ENCODE data around the gene PRKCA.

Gene PRKCA

DNA sequence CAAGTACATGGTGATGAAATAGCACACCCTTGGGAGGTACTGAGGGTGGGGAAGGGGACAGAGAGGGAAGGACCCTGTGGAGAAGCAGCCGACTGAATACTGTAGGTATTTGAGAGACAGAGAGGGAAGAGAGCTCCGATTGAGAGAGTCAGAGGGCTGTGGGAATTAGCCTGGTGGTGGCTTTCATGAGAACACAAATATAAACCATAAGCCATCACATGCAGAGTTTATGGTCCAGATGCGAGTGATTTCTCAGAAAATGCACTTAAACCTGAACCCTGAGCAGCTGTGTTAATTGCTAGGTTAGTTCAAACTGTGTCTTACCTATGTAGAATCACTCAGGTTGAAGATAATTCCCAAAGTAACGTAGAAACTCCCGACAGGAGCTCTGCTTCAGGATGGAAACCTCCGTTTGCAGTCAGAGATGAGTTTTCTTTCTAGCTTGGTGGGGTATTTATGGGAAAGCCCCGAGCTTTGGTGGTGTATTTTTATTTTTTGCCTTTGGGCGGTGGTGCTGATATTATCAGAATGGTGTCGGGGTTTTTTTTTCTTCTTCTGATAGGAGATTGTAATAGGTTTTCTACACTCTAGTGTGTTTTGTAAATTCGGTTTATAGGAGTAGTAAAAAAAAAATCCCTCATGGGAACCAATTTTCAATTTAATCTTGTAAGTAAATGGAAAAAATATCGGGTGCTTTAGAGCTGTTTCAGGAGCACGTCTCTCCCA is 347.6 kb downstream of the PRKCA start:
- no peak for ATAC-seq
- TF ChIP-seq, protein P1, sequence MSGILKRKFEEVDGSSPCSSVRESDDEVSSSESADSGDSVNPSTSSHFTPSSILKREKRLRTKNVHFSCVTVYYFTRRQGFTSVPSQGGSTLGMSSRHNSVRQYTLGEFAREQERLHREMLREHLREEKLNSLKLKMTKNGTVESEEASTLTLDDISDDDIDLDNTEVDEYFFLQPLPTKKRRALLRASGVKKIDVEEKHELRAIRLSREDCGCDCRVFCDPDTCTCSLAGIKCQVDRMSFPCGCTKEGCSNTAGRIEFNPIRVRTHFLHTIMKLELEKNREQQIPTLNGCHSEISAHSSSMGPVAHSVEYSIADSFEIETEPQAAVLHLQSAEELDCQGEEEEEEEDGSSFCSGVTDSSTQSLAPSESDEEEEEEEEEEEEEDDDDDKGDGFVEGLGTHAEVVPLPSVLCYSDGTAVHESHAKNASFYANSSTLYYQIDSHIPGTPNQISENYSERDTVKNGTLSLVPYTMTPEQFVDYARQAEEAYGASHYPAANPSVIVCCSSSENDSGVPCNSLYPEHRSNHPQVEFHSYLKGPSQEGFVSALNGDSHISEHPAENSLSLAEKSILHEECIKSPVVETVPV (CRISPR knock-in tag; IDR thresholded peaks at IDR 0.05) = no peak
- TF ChIP-seq ZNF8 (CRISPR knock-in tag; IDR thresholded peaks at IDR 0.05) = no peak
- no peak for TF ChIP-seq BACH2 (CRISPR knock-in tag; IDR thresholded peaks at IDR 0.05; ENCODE audit: borderline replicate concordance)

DNA sequence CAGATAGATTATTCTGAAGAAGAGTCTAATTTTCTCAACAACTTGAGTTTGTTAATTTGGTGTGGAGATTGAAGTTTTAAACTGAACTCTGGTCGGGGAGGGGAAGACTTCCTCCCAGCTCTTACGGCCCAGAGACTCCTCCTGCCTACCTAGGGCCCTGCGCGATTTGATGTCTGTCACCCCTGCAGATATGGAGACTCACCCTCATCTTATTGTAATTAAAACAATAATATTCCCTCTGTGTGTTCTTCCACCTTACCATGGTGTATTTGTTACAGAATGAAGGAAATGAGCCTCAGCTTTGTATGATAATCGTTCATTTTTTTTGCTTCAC is 348.1 kb downstream of the PRKCA start:
- ATAC-seq = no peak
- TF ChIP-seq ZFP3 (CRISPR knock-in tag; IDR thresholded peaks at IDR 0.05) (no peak), PPARA (CRISPR knock-in tag; IDR thresholded peaks at IDR 0.05; ENCODE audit: borderline replicate concordance) (no peak)
- TF ChIP-seq, protein P2, sequence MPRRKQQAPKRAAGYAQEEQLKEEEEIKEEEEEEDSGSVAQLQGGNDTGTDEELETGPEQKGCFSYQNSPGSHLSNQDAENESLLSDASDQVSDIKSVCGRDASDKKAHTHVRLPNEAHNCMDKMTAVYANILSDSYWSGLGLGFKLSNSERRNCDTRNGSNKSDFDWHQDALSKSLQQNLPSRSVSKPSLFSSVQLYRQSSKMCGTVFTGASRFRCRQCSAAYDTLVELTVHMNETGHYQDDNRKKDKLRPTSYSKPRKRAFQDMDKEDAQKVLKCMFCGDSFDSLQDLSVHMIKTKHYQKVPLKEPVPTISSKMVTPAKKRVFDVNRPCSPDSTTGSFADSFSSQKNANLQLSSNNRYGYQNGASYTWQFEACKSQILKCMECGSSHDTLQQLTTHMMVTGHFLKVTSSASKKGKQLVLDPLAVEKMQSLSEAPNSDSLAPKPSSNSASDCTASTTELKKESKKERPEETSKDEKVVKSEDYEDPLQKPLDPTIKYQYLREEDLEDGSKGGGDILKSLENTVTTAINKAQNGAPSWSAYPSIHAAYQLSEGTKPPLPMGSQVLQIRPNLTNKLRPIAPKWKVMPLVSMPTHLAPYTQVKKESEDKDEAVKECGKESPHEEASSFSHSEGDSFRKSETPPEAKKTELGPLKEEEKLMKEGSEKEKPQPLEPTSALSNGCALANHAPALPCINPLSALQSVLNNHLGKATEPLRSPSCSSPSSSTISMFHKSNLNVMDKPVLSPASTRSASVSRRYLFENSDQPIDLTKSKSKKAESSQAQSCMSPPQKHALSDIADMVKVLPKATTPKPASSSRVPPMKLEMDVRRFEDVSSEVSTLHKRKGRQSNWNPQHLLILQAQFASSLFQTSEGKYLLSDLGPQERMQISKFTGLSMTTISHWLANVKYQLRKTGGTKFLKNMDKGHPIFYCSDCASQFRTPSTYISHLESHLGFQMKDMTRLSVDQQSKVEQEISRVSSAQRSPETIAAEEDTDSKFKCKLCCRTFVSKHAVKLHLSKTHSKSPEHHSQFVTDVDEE (CRISPR knock-in tag; IDR thresholded peaks at IDR 0.05) = no peak
- TF ChIP-seq, protein P3, sequence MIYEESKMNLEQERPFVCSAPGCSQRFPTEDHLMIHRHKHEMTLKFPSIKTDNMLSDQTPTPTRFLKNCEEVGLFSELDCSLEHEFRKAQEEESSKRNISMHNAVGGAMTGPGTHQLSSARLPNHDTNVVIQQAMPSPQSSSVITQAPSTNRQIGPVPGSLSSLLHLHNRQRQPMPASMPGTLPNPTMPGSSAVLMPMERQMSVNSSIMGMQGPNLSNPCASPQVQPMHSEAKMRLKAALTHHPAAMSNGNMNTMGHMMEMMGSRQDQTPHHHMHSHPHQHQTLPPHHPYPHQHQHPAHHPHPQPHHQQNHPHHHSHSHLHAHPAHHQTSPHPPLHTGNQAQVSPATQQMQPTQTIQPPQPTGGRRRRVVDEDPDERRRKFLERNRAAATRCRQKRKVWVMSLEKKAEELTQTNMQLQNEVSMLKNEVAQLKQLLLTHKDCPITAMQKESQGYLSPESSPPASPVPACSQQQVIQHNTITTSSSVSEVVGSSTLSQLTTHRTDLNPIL (CRISPR knock-in tag; IDR thresholded peaks at IDR 0.05; ENCODE audit: low read depth) = no peak

DNA sequence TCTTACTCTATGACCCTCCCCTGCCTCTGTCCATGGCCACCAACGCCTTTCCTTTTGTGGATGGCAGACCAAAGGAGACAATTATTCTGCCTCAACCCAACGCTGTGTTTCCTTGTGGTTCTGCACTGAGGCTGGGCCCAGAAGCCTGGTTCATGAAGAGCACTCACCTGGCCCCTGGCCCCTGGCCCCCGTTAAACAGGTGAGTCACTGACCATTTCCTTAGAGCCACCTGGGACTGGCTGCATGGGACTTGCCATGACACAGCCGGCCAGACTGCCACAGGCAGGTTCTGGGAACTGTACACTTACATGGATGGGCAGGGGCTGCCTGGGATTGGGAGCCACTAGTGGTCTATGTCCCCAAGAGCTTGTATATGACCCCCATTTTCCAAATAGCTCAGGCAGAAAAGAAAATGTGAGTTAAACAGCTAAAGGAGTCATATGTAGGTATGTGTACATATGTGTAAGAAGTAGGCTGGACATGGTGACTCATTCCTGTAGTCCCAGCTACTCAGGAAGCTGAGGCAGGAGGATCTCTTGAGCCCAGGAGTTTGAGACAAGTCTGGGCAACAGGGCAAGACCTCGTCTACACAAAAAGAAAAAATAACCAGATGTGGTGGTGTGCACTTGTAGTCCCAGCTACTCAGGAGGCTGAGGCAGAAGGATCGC is 350.6 kb downstream of the PRKCA start:
- TF ChIP-seq TOX (CRISPR knock-in tag; IDR thresholded peaks at IDR 0.05; ENCODE audit: borderline replicate concordance) = no peak
- TF ChIP-seq, protein P3 (CRISPR knock-in tag; IDR thresholded peaks at IDR 0.05; ENCODE audit: low read depth) = no peak
- TF ChIP-seq, protein P2 (CRISPR knock-in tag; IDR thresholded peaks at IDR 0.05) = no peak
- TF ChIP-seq, protein P4, sequence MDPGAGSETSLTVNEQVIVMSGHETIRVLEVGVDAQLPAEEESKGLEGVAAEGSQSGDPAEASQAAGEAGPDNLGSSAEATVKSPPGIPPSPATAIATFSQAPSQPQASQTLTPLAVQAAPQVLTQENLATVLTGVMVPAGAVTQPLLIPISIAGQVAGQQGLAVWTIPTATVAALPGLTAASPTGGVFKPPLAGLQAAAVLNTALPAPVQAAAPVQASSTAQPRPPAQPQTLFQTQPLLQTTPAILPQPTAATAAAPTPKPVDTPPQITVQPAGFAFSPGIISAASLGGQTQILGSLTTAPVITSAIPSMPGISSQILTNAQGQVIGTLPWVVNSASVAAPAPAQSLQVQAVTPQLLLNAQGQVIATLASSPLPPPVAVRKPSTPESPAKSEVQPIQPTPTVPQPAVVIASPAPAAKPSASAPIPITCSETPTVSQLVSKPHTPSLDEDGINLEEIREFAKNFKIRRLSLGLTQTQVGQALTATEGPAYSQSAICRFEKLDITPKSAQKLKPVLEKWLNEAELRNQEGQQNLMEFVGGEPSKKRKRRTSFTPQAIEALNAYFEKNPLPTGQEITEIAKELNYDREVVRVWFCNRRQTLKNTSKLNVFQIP (CRISPR knock-in tag; IDR thresholded peaks at IDR 0.05; ENCODE audit: borderline replicate concordance, low read depth) = no peak
- TF ChIP-seq OSR1 (CRISPR knock-in tag; IDR thresholded peaks at IDR 0.05) = no peak
- TF ChIP-seq ZFP3 (CRISPR knock-in tag; IDR thresholded peaks at IDR 0.05) = no peak
- no peak for TF ChIP-seq BACH2 (CRISPR knock-in tag; IDR thresholded peaks at IDR 0.05; ENCODE audit: borderline replicate concordance)
- TF ChIP-seq RARB (CRISPR knock-in tag; IDR thresholded peaks at IDR 0.05) = no peak
- no peak for TF ChIP-seq ISL1 (CRISPR knock-in tag; IDR thresholded peaks at IDR 0.05)
- TF ChIP-seq SNAI2 (CRISPR knock-in tag; IDR thresholded peaks at IDR 0.05) = no peak
- TF ChIP-seq PPARA (CRISPR knock-in tag; IDR thresholded peaks at IDR 0.05; ENCODE audit: borderline replicate concordance) = no peak
- TF ChIP-seq ZFP30 (CRISPR knock-in tag; IDR thresholded peaks at IDR 0.05) = no peak
- no peak for TF ChIP-seq CSDC2 (CRISPR knock-in tag; IDR thresholded peaks at IDR 0.05)
- TF ChIP-seq, protein P5, sequence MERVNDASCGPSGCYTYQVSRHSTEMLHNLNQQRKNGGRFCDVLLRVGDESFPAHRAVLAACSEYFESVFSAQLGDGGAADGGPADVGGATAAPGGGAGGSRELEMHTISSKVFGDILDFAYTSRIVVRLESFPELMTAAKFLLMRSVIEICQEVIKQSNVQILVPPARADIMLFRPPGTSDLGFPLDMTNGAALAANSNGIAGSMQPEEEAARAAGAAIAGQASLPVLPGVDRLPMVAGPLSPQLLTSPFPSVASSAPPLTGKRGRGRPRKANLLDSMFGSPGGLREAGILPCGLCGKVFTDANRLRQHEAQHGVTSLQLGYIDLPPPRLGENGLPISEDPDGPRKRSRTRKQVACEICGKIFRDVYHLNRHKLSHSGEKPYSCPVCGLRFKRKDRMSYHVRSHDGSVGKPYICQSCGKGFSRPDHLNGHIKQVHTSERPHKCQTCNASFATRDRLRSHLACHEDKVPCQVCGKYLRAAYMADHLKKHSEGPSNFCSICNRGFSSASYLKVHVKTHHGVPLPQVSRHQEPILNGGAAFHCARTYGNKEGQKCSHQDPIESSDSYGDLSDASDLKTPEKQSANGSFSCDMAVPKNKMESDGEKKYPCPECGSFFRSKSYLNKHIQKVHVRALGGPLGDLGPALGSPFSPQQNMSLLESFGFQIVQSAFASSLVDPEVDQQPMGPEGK (CRISPR knock-in tag; IDR thresholded peaks at IDR 0.05; ENCODE audit: borderline replicate concordance) = no peak
- TF ChIP-seq, protein P1 (CRISPR knock-in tag; IDR thresholded peaks at IDR 0.05) = no peak
- TF ChIP-seq TCF4 (CRISPR knock-in tag; IDR thresholded peaks at IDR 0.05; ENCODE audit: borderline replicate concordance) = no peak
- no peak for ATAC-seq
